BJ (cell line): ENCODE measurements around the gene DHRS1. TPM values are rescaled to one million over a fixed set of nuclear protein-coding genes. Genes with fewer than 3 reads are reported as not detected.

Experiments
- CTCF ChIA-PET: fragments of 350-600 bp; formaldehyde crosslinking; extraction: SDS; loops from one replicate; lab custom pipeline; 2021; ENCODE audit warnings: antibody characterized with exemption, inconsistent platforms; lab: Yijun Ruan, JAX
- POLR2A ChIA-PET: fragments of 300-600 bp; sonication (Branson Sonifier 250); formaldehyde crosslinking; extraction: SDS; loops from one replicate; lab custom pipeline; 2021; ENCODE audit warnings: antibody characterized with exemption; lab: Charles Lee
- DNase-seq: peaks from one replicate; pipeline ENCODE4 v3.0.0-alpha.2; 2011; ENCODE audit warnings: low read depth
- H3K27me3 ChIP-seq: 2 replicates; pipeline ENCODE4 v1.6.0; 2011; ENCODE audit warnings: low read length; ENCODE audit not compliant: control insufficient read depth, insufficient read depth
- H3K36me3 ChIP-seq: 2 replicates; pipeline ENCODE4 v1.5.1; 2011; ENCODE audit warnings: low read length; ENCODE audit not compliant: control insufficient read depth, insufficient read depth
- H3K4me3 ChIP-seq: 2 replicates; pipeline ENCODE4 v1.5.1; 2011; ENCODE audit warnings: low read depth, mild to moderate bottlenecking, control low read depth, low read length
- polyA plus RNA-seq: library from polyadenylated mRNA; depleted of rRNA; stranded (reverse); fragments of >200 nt; gene quantifications from 2 replicates; pipeline ENCODE4 v1.2.3, GENCODE V29; 2011
- TF ChIP-seq, protein P1 (sequence below): IDR thresholded peaks from 2 replicates; pipeline ENCODE4 v1.5.1; 2011; ENCODE audit warnings: low read depth, mild to moderate bottlenecking, control low read depth, inconsistent platforms, low read length, moderate library complexity; ENCODE audit not compliant: insufficient read depth

The DHRS1 gene
- polyA plus RNA-seq, 1 experiment, result 57.1 TPM

DNA sequence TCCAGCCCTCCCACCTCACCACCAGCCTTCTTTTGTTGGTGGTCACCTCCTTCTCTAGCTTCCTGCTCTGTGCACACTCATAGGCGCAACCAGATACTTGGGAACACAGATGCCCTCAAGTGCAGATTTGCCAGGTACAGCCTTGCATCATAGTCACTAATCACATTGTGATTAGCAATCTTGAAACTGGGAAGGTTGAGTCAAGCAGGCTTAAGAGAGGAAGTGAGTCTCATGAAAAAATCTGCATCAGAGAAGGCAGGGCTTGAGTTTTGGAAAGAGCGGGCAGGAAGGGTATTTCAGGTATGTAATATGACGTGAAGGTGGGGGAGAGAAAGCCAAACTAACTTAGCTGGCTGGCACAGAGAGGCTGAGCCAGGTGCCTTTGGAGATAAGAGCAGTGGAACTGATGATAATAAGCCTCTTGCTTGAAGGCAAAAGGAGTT lies 25.5 kb downstream of the DHRS1 start:
- POLR2A ChIA-PET, result no interaction called here
- Histone ChIP-seq H3K4me3 (no peak overlapping the region), H3K36me3 (peaks cover 2% of the 10 kb centered on the region; the same call in 1 of the 2 replicates), H3K27me3 (no peaks in the 10 kb centered on the region)
- CTCF ChIA-PET, result interaction anchor here (0.8 to 3.2 kb wide), 6 partner anchors 11 to 33 kb away, joined by 3 to 12 read pairs (median 3); partner anchors contain the start of genes CIDEB, NOP9 and TINF2
- TF ChIP-seq, protein P1, sequence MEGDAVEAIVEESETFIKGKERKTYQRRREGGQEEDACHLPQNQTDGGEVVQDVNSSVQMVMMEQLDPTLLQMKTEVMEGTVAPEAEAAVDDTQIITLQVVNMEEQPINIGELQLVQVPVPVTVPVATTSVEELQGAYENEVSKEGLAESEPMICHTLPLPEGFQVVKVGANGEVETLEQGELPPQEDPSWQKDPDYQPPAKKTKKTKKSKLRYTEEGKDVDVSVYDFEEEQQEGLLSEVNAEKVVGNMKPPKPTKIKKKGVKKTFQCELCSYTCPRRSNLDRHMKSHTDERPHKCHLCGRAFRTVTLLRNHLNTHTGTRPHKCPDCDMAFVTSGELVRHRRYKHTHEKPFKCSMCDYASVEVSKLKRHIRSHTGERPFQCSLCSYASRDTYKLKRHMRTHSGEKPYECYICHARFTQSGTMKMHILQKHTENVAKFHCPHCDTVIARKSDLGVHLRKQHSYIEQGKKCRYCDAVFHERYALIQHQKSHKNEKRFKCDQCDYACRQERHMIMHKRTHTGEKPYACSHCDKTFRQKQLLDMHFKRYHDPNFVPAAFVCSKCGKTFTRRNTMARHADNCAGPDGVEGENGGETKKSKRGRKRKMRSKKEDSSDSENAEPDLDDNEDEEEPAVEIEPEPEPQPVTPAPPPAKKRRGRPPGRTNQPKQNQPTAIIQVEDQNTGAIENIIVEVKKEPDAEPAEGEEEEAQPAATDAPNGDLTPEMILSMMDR, result no peak
- no peak for DNase-seq

DNA sequence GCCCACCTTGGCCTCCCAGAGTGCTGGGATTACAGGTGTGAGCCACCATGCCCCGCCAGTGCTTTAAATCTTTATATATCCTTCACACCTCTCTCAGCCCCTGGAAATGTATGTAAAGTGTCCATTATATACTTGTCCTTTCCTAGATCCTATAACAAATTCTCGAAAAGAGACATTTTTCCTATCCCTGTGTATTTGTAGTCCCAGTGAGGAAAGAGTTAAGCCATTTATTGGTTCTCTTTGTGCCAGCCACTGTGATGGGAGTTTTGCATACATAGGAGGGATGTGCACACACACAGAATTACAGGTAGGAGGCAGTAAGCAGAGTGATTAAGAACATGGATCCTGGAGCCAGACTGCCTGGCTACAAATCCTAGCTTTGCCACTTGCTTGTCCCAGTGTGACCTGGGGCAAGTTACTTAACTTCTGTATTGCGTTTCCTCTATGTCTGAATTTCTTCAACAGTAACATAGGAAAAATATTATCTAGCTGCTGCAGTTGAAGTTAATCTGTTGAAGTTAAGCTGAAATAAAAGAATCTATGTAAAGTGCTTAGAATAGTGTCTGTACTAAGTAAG lies 26.1 kb downstream of the DHRS1 start:
- H3K27me3 ChIP-seq, result no peaks in the 10 kb centered on the region
- CTCF ChIA-PET, result interaction anchor here (0.8 to 3.2 kb wide), 6 partner anchors 11 to 34 kb away, joined by 3 to 12 read pairs (median 3); partner anchors contain the start of genes CIDEB, NOP9 and TINF2
- POLR2A ChIA-PET, result no interaction called here
- H3K36me3 ChIP-seq, result peaks cover 6% of the 10 kb centered on the region
- TF ChIP-seq, protein P1, result no peak
- DNase-seq, result no peak
- no peak overlapping the region for H3K4me3 ChIP-seq

- POLR2A ChIA-PET, result no interaction called here
- TF ChIP-seq, protein P1, result no peak
- Histone ChIP-seq H3K36me3 (peaks cover 10% of the 10 kb centered on the region), H3K4me3 (no peak overlapping the region), H3K27me3 (no peaks in the 10 kb centered on the region)
- CTCF ChIA-PET, result interaction anchor here (2.0 to 4.1 kb wide), 7 partner anchors 8 to 35 kb away, joined by 8 to 29 read pairs (median 16); partner anchors contain the start of genes CIDEB, TGM1 and TINF2
- DNase-seq, result no peak
Measured at GRCh38 chr14:24272467-24272866, 27.1 kb downstream of the DHRS1 start.

DNA sequence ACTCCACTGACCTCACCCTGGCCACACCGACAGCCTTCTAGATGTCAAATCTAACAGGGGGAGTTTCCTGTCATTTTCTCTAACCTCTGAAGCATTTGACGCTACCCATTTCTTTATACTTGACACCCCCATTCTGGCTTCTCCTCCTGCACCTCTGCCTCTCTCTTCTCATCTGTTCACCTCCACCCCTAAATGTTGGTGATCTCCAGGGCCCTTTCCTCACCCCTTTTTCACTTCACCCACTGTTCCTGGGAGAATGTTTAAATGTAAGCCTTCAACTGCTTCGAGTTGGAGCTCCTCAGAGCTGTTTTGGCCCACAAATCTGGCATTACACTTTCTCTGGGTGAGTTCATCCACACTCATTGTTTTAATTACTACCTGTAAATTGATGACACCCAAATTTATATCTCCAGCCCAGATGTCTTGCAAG lies 27.7 kb downstream of the DHRS1 start:
- Histone ChIP-seq H3K36me3 (peaks cover 13% of the 10 kb centered on the region), H3K4me3 (peak overlapping the region; percentile 91), H3K27me3 (no peaks in the 10 kb centered on the region)
- CTCF ChIA-PET, result interaction anchor here (1.6 to 4.1 kb wide), 9 partner anchors 9 to 36 kb away, joined by 7 to 29 read pairs (median 11); partner anchors contain the start of genes CIDEB, TGM1 and TINF2
- DNase-seq, result no peak
- POLR2A ChIA-PET, result no interaction called here
- TF ChIP-seq, protein P1, result no peak

DNA sequence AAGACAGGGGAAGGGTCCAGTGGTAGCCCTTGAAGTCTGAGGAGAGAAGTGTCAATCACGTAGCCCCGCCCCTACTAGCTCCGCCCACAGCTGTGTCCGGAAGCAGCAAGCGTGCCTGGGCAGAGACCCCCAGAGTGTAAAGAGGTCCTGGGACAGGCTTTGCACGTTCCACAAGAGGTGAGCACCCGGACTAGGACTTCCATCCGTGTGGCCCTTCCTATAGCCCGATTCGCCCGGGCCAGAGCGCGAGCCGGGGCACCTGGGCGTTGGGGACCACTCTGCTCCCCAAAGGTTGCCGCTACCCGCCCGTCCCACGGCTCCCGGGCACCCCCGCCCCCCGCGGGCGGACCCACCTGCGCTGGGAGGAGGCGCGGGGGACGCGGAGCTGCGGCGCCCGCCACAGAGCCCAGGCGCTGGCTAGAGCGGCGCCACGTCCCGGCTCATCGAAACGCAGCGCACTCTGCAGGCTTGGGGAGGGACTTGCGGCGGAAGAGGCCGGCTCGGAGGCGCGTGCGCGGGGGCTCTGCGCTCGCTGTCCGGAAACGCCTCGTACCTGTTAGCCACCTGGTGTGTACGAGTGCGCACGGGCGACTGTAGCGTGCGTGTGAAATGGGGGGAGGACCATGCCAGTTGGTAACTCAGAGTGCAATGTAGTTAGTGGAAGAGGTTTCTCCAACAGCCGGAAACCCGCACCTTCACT lies 28.3 kb downstream of the DHRS1 start, which contains the start of gene RABGGTA:
RABGGTA (minus strand) TSS at position 464 of the 700 bp plus-strand sequence. CDS start 482 bp downstream, outside the sequence.
- ChIA-PET CTCF (interaction anchor here (0.8 to 4.1 kb wide), 13 partner anchors 9 to 39 kb away, joined by 3 to 29 read pairs (median 9); partner anchors contain the start of genes CIDEB, GMPR2, NEDD8 and TGM1), POLR2A (no interaction called here)
- Histone ChIP-seq H3K4me3 (peak within 1 kb of the TSS; percentile 91), H3K27me3 (no peaks in the 10 kb centered on the region), H3K36me3 (peaks cover 16% of the 10 kb centered on the region)
- no peak for DNase-seq
- TF ChIP-seq, protein P1, result peak; percentile 76
